Kidney epithelial cell (primary cell): ENCODE results near the gene PSMA8. TPM values are rescaled to one million over a fixed set of nuclear protein-coding genes. Genes with fewer than 3 reads are reported as not detected.
"Not testable (repeated sequence)": the region's sequence is repeated elsewhere in the genome, so short reads cannot be mapped to it uniquely, and the experiment has no call there.

Experiments
- DNase-seq: peaks from one replicate; pipeline ENCODE4 v3.0.0-alpha.2; 2010; ENCODE audit warnings: low read depth
- H3K27me3 ChIP-seq: 2 replicates; pipeline ENCODE4 v1.6.0; 2011; ENCODE audit warnings: low read length; ENCODE audit not compliant: control insufficient read depth, insufficient read depth
- H3K36me3 ChIP-seq: 2 replicates; pipeline ENCODE4 v1.5.1; 2011; ENCODE audit warnings: low read length; ENCODE audit not compliant: control insufficient read depth, insufficient read depth
- H3K4me3 ChIP-seq: 2 replicates; pipeline ENCODE4 v1.5.1; 2011; ENCODE audit warnings: low read depth, mild to moderate bottlenecking, control low read depth, low read length
- CTCF ChIP-seq: IDR thresholded peaks from 2 replicates; pipeline ENCODE4 v1.5.1; 2011; ENCODE audit warnings: mild to moderate bottlenecking, moderate library complexity, low read length, control low read depth, inconsistent platforms; ENCODE audit not compliant: insufficient read depth, poor library complexity, severe bottlenecking
- total RNA-seq: library from RNA; depleted of rRNA; stranded (reverse); fragments of >200 nt; gene quantifications from 2 replicates; pipeline ENCODE4 v1.2.3, GENCODE V29; 2015

The PSMA8 gene
- total RNA-seq, 1 donor from 2014 or later: not detected

- H3K4me3 ChIP-seq: no peak overlapping the region
- no peak for TF ChIP-seq CTCF
- no peaks in the 10 kb centered on the region for H3K27me3 ChIP-seq
- no peak for DNase-seq
- H3K36me3 ChIP-seq: no peaks in the 10 kb centered on the region
Measured at GRCh38 chr18:26181343-26181826, 47.7 kb downstream of the PSMA8 start.

- no peak for TF ChIP-seq CTCF
- no peak for DNase-seq
- H3K27me3 ChIP-seq: no peaks in the 10 kb centered on the region
- H3K4me3 ChIP-seq: no peak overlapping the region
- no peaks in the 10 kb centered on the region for H3K36me3 ChIP-seq
Measured at GRCh38 chr18:26183395-26184112, 49.9 kb downstream of the PSMA8 start.

- TF ChIP-seq CTCF: peak; percentile 21
- no peak for DNase-seq
- Histone ChIP-seq H3K36me3 (no peaks in the 10 kb centered on the region), H3K27me3 (no peaks in the 10 kb centered on the region), H3K4me3 (no peak overlapping the region)
Measured at GRCh38 chr18:26185267-26185666, 51.6 kb downstream of the PSMA8 start.

GRCh38 chr18:26190506-26190905, 56.8 kb downstream of the PSMA8 start:
- no peak for TF ChIP-seq CTCF
- H3K4me3 ChIP-seq: no peak overlapping the region
- no peaks in the 10 kb centered on the region for H3K27me3 ChIP-seq
- H3K36me3 ChIP-seq: no peaks in the 10 kb centered on the region
- no peak for DNase-seq

GRCh38 chr18:26192233-26192632, 58.6 kb downstream of the PSMA8 start:
- Histone ChIP-seq H3K27me3 (no peaks in the 10 kb centered on the region), H3K4me3 (no peak overlapping the region), H3K36me3 (no peaks in the 10 kb centered on the region)
- no peak for DNase-seq
- TF ChIP-seq CTCF: no peak

GRCh38 chr18:26196605-26197004, 62.9 kb downstream of the PSMA8 start:
- Histone ChIP-seq H3K27me3 (no peaks in the 10 kb centered on the region), H3K4me3 (no peak overlapping the region), H3K36me3 (no peaks in the 10 kb centered on the region)
- DNase-seq: no peak
- TF ChIP-seq CTCF: no peak

- not testable (repeated sequence) for H3K36me3 ChIP-seq, DNase-seq, H3K4me3 ChIP-seq, H3K27me3 ChIP-seq
Measured at GRCh38 chr18:26202001-26202400, 68.3 kb downstream of the PSMA8 start.
